ENCODE results near the gene EGFR. TPM values are rescaled to one million over a fixed set of nuclear protein-coding genes. Genes with fewer than 3 reads are reported as not detected.

The EGFR gene
- total and polyA plus RNA-seq, 9 donors, result 13.0 to 54.6 (median 41.7) TPM

GRCh38 chr7:55242613-55243012 is 223.8 kb downstream of the EGFR start:
- Histone ChIP-seq H3K4me1 (ENCODE audit: insufficient read depth) (no peaks in the 10 kb centered on the region), H3K4me3 (no peak overlapping the region), H3K27ac (no peak overlapping the region), H3K9me3 (no peaks in the 10 kb centered on the region), H3K27me3 (no peaks in the 10 kb centered on the region), H3K36me3 (no peaks in the 10 kb centered on the region)
- WGBS, 3 donors, result 81 to 84% (median 81%) methylated on average over 2 of the region's 2 CpGs
- DNase-seq, result no peak
- intact Hi-C loops (cut with DNase I), result no loop called here
- TF ChIP-seq EP300 (IDR thresholded peaks at IDR 0.05), result no peak

GRCh38 chr7:55244006-55244745 is 225.4 kb downstream of the EGFR start:
- H3K4me1 ChIP-seq (ENCODE audit: insufficient read depth), result no peaks in the 10 kb centered on the region
- 63 to 78% (median 71%) methylated on average over 13 of the region's 13 CpGs for WGBS, 3 donors
- H3K27ac ChIP-seq, result no peak overlapping the region
- no peaks in the 10 kb centered on the region for H3K9me3 ChIP-seq
- intact Hi-C loops (cut with DNase I), result no loop called here
- no peaks in the 10 kb centered on the region for H3K36me3 ChIP-seq
- no peaks in the 10 kb centered on the region for H3K27me3 ChIP-seq
- no peak for DNase-seq
- TF ChIP-seq EP300 (IDR thresholded peaks at IDR 0.05) (no peak), POLR2A (IDR thresholded peaks at IDR 0.05) (no peak), CTCF (IDR thresholded peaks at IDR 0.05) (no peak)
- H3K4me3 ChIP-seq, result no peak overlapping the region

GRCh38 chr7:55245271-55245723 is 226.5 kb downstream of the EGFR start:
- 72 to 94% (median 86%) methylated on average over 11 of the region's 11 CpGs for WGBS, 3 donors
- H3K27ac ChIP-seq, result no peak overlapping the region
- intact Hi-C loops (cut with DNase I), result no loop called here
- no peaks in the 10 kb centered on the region for H3K9me3 ChIP-seq
- DNase-seq, result no peak
- no peaks in the 10 kb centered on the region for H3K36me3 ChIP-seq
- H3K27me3 ChIP-seq, result no peaks in the 10 kb centered on the region
- H3K4me1 ChIP-seq (ENCODE audit: insufficient read depth), result no peaks in the 10 kb centered on the region
- TF ChIP-seq CTCF (IDR thresholded peaks at IDR 0.05), result no peak
- TF ChIP-seq POLR2A (IDR thresholded peaks at IDR 0.05), result no peak
- TF ChIP-seq EP300 (IDR thresholded peaks at IDR 0.05), result no peak
- H3K4me3 ChIP-seq, result no peak overlapping the region

GRCh38 chr7:55246171-55246570 is 227.4 kb downstream of the EGFR start:
- intact Hi-C loops (cut with DNase I), result no loop called here
- Histone ChIP-seq H3K36me3 (no peaks in the 10 kb centered on the region), H3K4me3 (no peak overlapping the region), H3K9me3 (no peaks in the 10 kb centered on the region), H3K27me3 (no peaks in the 10 kb centered on the region), H3K27ac (no peak overlapping the region), H3K4me1 (ENCODE audit: insufficient read depth) (no peaks in the 10 kb centered on the region)
- no peak for DNase-seq
- 65 to 78% (median 75%) methylated on average over 5 of the region's 5 CpGs for WGBS, 3 donors
- TF ChIP-seq POLR2A (IDR thresholded peaks at IDR 0.05) (no peak), EP300 (IDR thresholded peaks at IDR 0.05) (no peak), CTCF (IDR thresholded peaks at IDR 0.05) (no peak)

- WGBS, 3 donors, result 73 to 91% (median 81%) methylated on average over 1 of the region's 1 CpG
- Histone ChIP-seq H3K9me3 (no peaks in the 10 kb centered on the region), H3K27ac (no peak overlapping the region), H3K4me3 (no peak overlapping the region), H3K36me3 (no peaks in the 10 kb centered on the region), H3K27me3 (no peaks in the 10 kb centered on the region), H3K4me1 (ENCODE audit: insufficient read depth) (no peaks in the 10 kb centered on the region)
- intact Hi-C loops (cut with DNase I), result no loop called here
- TF ChIP-seq EP300 (IDR thresholded peaks at IDR 0.05) (no peak), CTCF (IDR thresholded peaks at IDR 0.05) (no peak), POLR2A (IDR thresholded peaks at IDR 0.05) (no peak)
- no peak for DNase-seq
These were observed 228.6 kb downstream of the EGFR start for GRCh38 chr7:55247428-55247827.
